Activated CD8-positive, alpha-beta T cell treated with anti-CD3 and anti-CD28 coated beads for 36 hours (primary cell): Measurements from ENCODE around the gene SAXO2. TPM values are rescaled to one million over a fixed set of nuclear protein-coding genes. Genes with fewer than 3 reads are reported as not detected.
"Not testable (repeated sequence)": the region's sequence is repeated elsewhere in the genome, so short reads cannot be mapped to it uniquely, and the experiment has no call there.

Source experiments
- ATAC-seq: fragments of 200-7000 bp; cut with Tn5 transposase; one replicate; pipeline ENCODE4 v1.10.0; 2021; ENCODE audit warnings: mild to moderate bottlenecking, moderate library complexity
- CTCF ChIA-PET: fragments of 350-600 bp; sonication (Branson Sonifier 250); formaldehyde crosslinking; loops from one replicate; lab custom pipeline; 2021; ENCODE audit warnings: antibody characterized with exemption; lab: Charles Lee
- POLR2A ChIA-PET: fragments of 350-600 bp; sonication (Branson Sonifier 250); formaldehyde crosslinking; loops from one replicate; lab custom pipeline; 2021; ENCODE audit warnings: antibody characterized with exemption; lab: Charles Lee
- DNase-seq: peaks from one replicate; pipeline ENCODE4 v3.0.0-alpha.2; 2020
- H3K27ac Mint-ChIP-seq: one replicate; pipeline ENCODE4 v1.8.0; 2021; ENCODE audit warnings: mild to moderate bottlenecking, mixed read lengths
- H3K27me3 Mint-ChIP-seq: one replicate; pipeline ENCODE4 v1.8.0; 2021; ENCODE audit warnings: mixed read lengths
- H3K36me3 Mint-ChIP-seq: one replicate; pipeline ENCODE4 v1.8.0; 2021; ENCODE audit warnings: low read depth, mixed read lengths
- H3K4me1 Mint-ChIP-seq: one replicate; pipeline ENCODE4 v1.8.0; 2021; ENCODE audit warnings: low read depth, mixed read lengths
- H3K4me3 Mint-ChIP-seq: one replicate; pipeline ENCODE4 v1.8.0; 2021; ENCODE audit warnings: mild to moderate bottlenecking, moderate library complexity, mixed read lengths
- H3K9me3 Mint-ChIP-seq: one replicate; pipeline ENCODE4 v1.8.0; 2021; ENCODE audit warnings: mixed read lengths
- intact Hi-C: fragments of 100-400 bp; cut with micrococcal nuclease; formaldehyde crosslinking; loops from one replicate; pipeline ENCODE4 v1.10.0; 2022
- total RNA-seq, 2 experiments: library from RNA; stranded (reverse); gene quantifications; one replicate each; pipeline ENCODE4 v1.2.3, GENCODE V29; 2021

The SAXO2 gene
- total RNA-seq, 2 experiments from 2014 or later: 1.1 to 2.8 TPM

- H3K27me3 Mint-ChIP-seq, intact Hi-C loops, POLR2A ChIA-PET, DNase-seq, CTCF ChIA-PET, H3K9me3 Mint-ChIP-seq, H3K4me1 Mint-ChIP-seq, H3K36me3 Mint-ChIP-seq, ATAC-seq, H3K27ac Mint-ChIP-seq, H3K4me3 Mint-ChIP-seq: not testable (repeated sequence)
Observed at GRCh38 chr15:82322488-82322887, 59.9 kb downstream of the SAXO2 start.

GRCh38 chr15:82324831-82325230, 62.2 kb downstream of the SAXO2 start:
- H3K4me1 Mint-ChIP-seq, H3K27ac Mint-ChIP-seq, H3K4me3 Mint-ChIP-seq, CTCF ChIA-PET, intact Hi-C loops, H3K36me3 Mint-ChIP-seq, DNase-seq, H3K9me3 Mint-ChIP-seq, H3K27me3 Mint-ChIP-seq, ATAC-seq, POLR2A ChIA-PET: not testable (repeated sequence)

- intact Hi-C loops, POLR2A ChIA-PET, H3K4me3 Mint-ChIP-seq, H3K27ac Mint-ChIP-seq, H3K9me3 Mint-ChIP-seq, H3K27me3 Mint-ChIP-seq, DNase-seq, H3K4me1 Mint-ChIP-seq, CTCF ChIA-PET, H3K36me3 Mint-ChIP-seq, ATAC-seq: not testable (repeated sequence)
Observed at GRCh38 chr15:82325646-82326045, 63.0 kb downstream of the SAXO2 start.

GRCh38 chr15:82326896-82327295, 64.3 kb downstream of the SAXO2 start:
- ATAC-seq, H3K27ac Mint-ChIP-seq, POLR2A ChIA-PET, intact Hi-C loops, H3K4me3 Mint-ChIP-seq, H3K36me3 Mint-ChIP-seq, CTCF ChIA-PET, H3K4me1 Mint-ChIP-seq, H3K27me3 Mint-ChIP-seq, DNase-seq, H3K9me3 Mint-ChIP-seq: not testable (repeated sequence)

- H3K4me1 Mint-ChIP-seq, H3K4me3 Mint-ChIP-seq, CTCF ChIA-PET, H3K27ac Mint-ChIP-seq, H3K9me3 Mint-ChIP-seq, DNase-seq, POLR2A ChIA-PET, H3K36me3 Mint-ChIP-seq, ATAC-seq, H3K27me3 Mint-ChIP-seq, intact Hi-C loops: not testable (repeated sequence)
Observed at GRCh38 chr15:82327372-82327771, 64.8 kb downstream of the SAXO2 start.

GRCh38 chr15:82329039-82329438, 66.4 kb downstream of the SAXO2 start:
- H3K27me3 Mint-ChIP-seq, POLR2A ChIA-PET, H3K4me1 Mint-ChIP-seq, intact Hi-C loops, H3K9me3 Mint-ChIP-seq, H3K27ac Mint-ChIP-seq, ATAC-seq, H3K36me3 Mint-ChIP-seq, CTCF ChIA-PET, DNase-seq, H3K4me3 Mint-ChIP-seq: not testable (repeated sequence)

- DNase-seq, H3K36me3 Mint-ChIP-seq, H3K27ac Mint-ChIP-seq, H3K27me3 Mint-ChIP-seq, H3K4me1 Mint-ChIP-seq, CTCF ChIA-PET, POLR2A ChIA-PET, H3K9me3 Mint-ChIP-seq, H3K4me3 Mint-ChIP-seq, ATAC-seq: not testable (repeated sequence)
- intact Hi-C loops: loop anchor here (10.0 kb wide), 1 partner anchor 66 kb away; the partner anchor contains the start of genes EFL1 and SAXO2
Observed at GRCh38 chr15:82330921-82331320, 68.3 kb downstream of the SAXO2 start.

- H3K27ac Mint-ChIP-seq, H3K4me1 Mint-ChIP-seq, H3K36me3 Mint-ChIP-seq, CTCF ChIA-PET, POLR2A ChIA-PET, H3K9me3 Mint-ChIP-seq, H3K27me3 Mint-ChIP-seq, H3K4me3 Mint-ChIP-seq: not testable (repeated sequence)
- peak; percentile 89 for ATAC-seq
- intact Hi-C loops: loop anchor here (10.0 kb wide), 1 partner anchor 67 kb away; the partner anchor contains the start of genes EFL1 and SAXO2
- peak; percentile 19 for DNase-seq
Observed at GRCh38 chr15:82331576-82332304, 69.1 kb downstream of the SAXO2 start.

- H3K27ac Mint-ChIP-seq, POLR2A ChIA-PET, ATAC-seq, H3K4me3 Mint-ChIP-seq, H3K9me3 Mint-ChIP-seq, H3K27me3 Mint-ChIP-seq, DNase-seq, H3K36me3 Mint-ChIP-seq, H3K4me1 Mint-ChIP-seq, CTCF ChIA-PET: not testable (repeated sequence)
- intact Hi-C loops: loop anchor here (10.0 kb wide), 1 partner anchor 68 kb away; the partner anchor contains the start of genes EFL1 and SAXO2
Observed at GRCh38 chr15:82332711-82333602, 70.3 kb downstream of the SAXO2 start.

GRCh38 chr15:82333603-82334553, 71.3 kb downstream of the SAXO2 start:
- H3K36me3 Mint-ChIP-seq, DNase-seq, H3K4me1 Mint-ChIP-seq, ATAC-seq, H3K4me3 Mint-ChIP-seq, H3K27me3 Mint-ChIP-seq, CTCF ChIA-PET, H3K27ac Mint-ChIP-seq, POLR2A ChIA-PET, H3K9me3 Mint-ChIP-seq: not testable (repeated sequence)
- intact Hi-C loops: loop anchor here (10.0 kb wide), 1 partner anchor 69 kb away; the partner anchor contains the start of genes EFL1 and SAXO2
